ENCODE data around the gene JMJD4. TPM values are rescaled to one million over a fixed set of nuclear protein-coding genes. Genes with fewer than 3 reads are reported as not detected.

JMJD4 gene
- total and polyA plus RNA-seq, 2 donors (not counting 3 experiments of a cell fraction or from before 2014, with no cell fraction given) = 17.3 to 31.2 TPM

DNA sequence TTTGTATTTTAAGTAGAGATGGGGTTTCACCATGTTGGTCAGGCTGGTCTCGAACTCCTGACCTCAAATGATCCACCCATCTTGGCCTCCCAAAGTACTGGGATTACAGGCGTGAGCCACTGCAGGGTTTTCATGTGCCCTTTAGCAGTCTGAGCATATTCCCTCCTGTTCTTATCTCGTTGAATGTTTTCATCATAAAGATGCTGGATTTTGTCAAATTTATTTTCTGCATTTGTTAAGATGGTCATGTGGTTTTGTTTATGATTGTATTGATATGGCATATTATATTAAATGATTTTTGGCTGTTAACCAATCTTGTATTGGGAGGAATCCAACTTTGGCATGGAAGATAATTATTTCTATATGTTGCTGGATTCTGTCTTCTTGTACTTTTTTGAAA lies 8.8 kb downstream of the JMJD4 start:
- peaks cover 0 to 2% of the 10 kb centered on the region in 2 experiments for H3K36me3 ChIP-seq (ENCODE audit: control insufficient read depth in 2 of 2, extremely low read depth in 1 of 2, insufficient read depth in 2 of 2, low read length in 2 of 2)
- no peaks in the 10 kb centered on the region for H3K9me1 ChIP-seq (replicated peaks; ENCODE audit: control insufficient read depth, extremely low read depth, insufficient read depth, low read length)
- BruUV-seq (replicated peaks) = no TSS peak
- H3K9me3 ChIP-seq (replicated peaks; ENCODE audit: control insufficient read depth, insufficient read depth, low read length) = no peaks in the 10 kb centered on the region
- CTCF ChIA-PET = no interaction called here
- TF ChIP-seq POLR2AphosphoS5 (IDR thresholded peaks at IDR 0.05; ENCODE audit: insufficient read depth, low read depth, low read length) (no peak), MYC (IDR thresholded peaks at IDR 0.05; ENCODE audit: low read depth, low read length) (no peak), POLR2A (IDR thresholded peaks at IDR 0.05; ENCODE audit: low read depth, low read length) (no peak), FOS (IDR thresholded peaks at IDR 0.05; ENCODE audit: borderline replicate concordance, insufficient read depth, low read length) (no peak), EZH2 (IDR thresholded peaks at IDR 0.05; ENCODE audit: borderline replicate concordance, low read depth, low read length, severe bottlenecking) (no peak), GATA2 (IDR thresholded peaks at IDR 0.05; ENCODE audit: insufficient read depth, insufficient read length, low read depth, low read length) (no peak), JUN (IDR thresholded peaks at IDR 0.05; ENCODE audit: borderline replicate concordance, insufficient read depth, insufficient read length, low read depth) (no peak)
- TF ChIP-seq, protein P1, sequence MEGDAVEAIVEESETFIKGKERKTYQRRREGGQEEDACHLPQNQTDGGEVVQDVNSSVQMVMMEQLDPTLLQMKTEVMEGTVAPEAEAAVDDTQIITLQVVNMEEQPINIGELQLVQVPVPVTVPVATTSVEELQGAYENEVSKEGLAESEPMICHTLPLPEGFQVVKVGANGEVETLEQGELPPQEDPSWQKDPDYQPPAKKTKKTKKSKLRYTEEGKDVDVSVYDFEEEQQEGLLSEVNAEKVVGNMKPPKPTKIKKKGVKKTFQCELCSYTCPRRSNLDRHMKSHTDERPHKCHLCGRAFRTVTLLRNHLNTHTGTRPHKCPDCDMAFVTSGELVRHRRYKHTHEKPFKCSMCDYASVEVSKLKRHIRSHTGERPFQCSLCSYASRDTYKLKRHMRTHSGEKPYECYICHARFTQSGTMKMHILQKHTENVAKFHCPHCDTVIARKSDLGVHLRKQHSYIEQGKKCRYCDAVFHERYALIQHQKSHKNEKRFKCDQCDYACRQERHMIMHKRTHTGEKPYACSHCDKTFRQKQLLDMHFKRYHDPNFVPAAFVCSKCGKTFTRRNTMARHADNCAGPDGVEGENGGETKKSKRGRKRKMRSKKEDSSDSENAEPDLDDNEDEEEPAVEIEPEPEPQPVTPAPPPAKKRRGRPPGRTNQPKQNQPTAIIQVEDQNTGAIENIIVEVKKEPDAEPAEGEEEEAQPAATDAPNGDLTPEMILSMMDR (IDR thresholded peaks at IDR 0.05; ENCODE audit: extremely low read depth in 1 of 2, insufficient read depth in 1 of 2, low read depth in 1 of 2, low read length in 2 of 2) = no peak
- TF ChIP-seq, protein P2, sequence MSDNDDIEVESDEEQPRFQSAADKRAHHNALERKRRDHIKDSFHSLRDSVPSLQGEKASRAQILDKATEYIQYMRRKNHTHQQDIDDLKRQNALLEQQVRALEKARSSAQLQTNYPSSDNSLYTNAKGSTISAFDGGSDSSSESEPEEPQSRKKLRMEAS (IDR thresholded peaks at IDR 0.05; ENCODE audit: insufficient read depth, insufficient read length) = no peak
- H3K79me2 ChIP-seq (ENCODE audit: control insufficient read depth, insufficient read depth, low read length) = no peaks in the 10 kb centered on the region
- POLR2A ChIA-PET = no interaction called here
- intact Hi-C loops (cut with micrococcal nuclease) = loop anchor here (5.0 kb wide), 1 partner anchor 184 kb away; no protein-coding TSS in a partner anchor
- H3K4me3 ChIP-seq (replicated peaks in 1 of 3; ENCODE audit: insufficient read depth in 1 of 3, low read depth in 1 of 3, low read length in 3 of 3) = no peak overlapping the region
- no peak overlapping the region for H3K4me2 ChIP-seq (ENCODE audit: insufficient read depth, low read length)
- FAIRE-seq (no peak), DNase-seq (ENCODE audit: low read depth, low spot score) (no peak)
- no peaks in the 10 kb centered on the region for H4K20me1 ChIP-seq (replicated peaks; ENCODE audit: control insufficient read depth, extremely low read depth, insufficient read depth, low read length)
- H2AFZ ChIP-seq (ENCODE audit: low read depth, low read length) = no peak overlapping the region
- dilution Hi-C loops (cut with MboI; ENCODE audit: extremely low pct_ligation_motif_present, low sequenced_read_pairs) = no loop called here
- no peak overlapping the region for H3K27ac ChIP-seq (ENCODE audit: insufficient read depth, low read depth, low read length)
- peaks cover 2% of the 10 kb centered on the region for H3K4me1 ChIP-seq (ENCODE audit: control insufficient read depth, extremely low read depth, insufficient read depth, low read length)
- no peak overlapping the region for H3K9ac ChIP-seq (replicated peaks; ENCODE audit: extremely low read depth, insufficient read depth, low read length)
- H3K27me3 ChIP-seq (ENCODE audit: control insufficient read depth in 2 of 2, insufficient read depth in 2 of 2, low read length in 2 of 2) = peaks cover 0 to 10% of the 10 kb centered on the region in 2 experiments

Measured in endothelial cell of umbilical vein (primary cell).